ENCODE results near the gene VPS13A. TPM values are rescaled to one million over a fixed set of nuclear protein-coding genes. Genes with fewer than 3 reads are reported as not detected.

Gene VPS13A
- total and polyA plus RNA-seq, 9 of the 15 experiments (the other 6 are each of a cell fraction or from before 2014, with no cell fraction given): 5.6 to 29.9 (median 14.7) TPM

DNA sequence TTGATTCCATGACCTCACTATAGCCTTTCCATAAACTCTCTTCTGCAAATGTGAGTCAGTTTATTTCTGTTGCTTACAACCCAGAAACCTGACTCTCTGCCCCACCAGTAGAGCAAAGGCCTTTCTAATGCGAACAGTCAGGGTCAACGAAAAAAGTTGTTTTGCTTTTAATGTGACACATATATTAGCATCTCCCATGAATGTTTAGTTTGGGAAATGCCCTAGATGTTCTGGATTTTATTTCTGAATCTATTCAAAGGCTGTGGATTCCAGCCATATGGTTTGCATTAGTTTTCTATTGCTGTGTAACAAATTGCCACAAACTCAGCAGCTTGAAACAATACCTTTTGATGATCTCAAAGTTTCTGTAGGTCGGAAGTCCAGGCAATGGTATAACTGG is 277.3 kb downstream of the VPS13A start (continued):
- TF ChIP-seq KAT8 (IDR thresholded peaks at IDR 0.05; ENCODE audit: low read depth): no peak

DNA sequence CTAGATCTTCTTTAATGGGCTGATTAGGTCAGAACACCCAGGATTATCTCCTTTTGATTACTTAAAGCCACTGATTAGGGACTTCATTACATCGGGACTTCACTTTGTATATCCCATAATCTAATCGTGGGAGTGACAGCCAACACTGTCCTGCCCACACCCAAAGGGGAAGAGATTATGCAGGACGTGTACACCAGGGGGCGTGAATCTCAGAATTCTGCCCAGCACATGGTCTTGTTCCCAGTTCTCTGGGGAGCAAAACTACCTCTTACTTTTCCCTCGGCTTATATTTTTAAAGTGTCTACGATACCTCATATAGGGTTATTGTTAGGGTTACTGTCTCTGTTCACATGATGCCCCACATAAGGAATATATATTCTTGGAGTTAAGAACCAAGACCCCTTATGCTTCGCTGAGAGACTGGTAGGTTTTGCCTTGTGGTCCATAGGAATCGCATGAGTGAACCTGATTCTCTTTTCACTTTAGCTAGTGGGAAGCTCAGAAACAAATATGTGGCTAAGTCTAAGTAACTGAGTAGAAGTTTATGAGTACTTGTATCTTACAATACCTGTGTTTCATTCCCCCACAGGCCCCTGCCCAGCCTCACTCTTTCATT is 278.1 kb downstream of the VPS13A start:
- in situ Hi-C loops (cut with MboI) (no loop called here), intact Hi-C loops (cut with micrococcal nuclease) (loop anchor here (5.0 to 10.0 kb wide), 3 partner anchors 192 to 667 kb away; partner anchors contain the start of gene GNA14)
- H3K4me2 ChIP-seq (ENCODE audit: insufficient read depth, low read length): no peak overlapping the region
- no peaks in the 10 kb centered on the region for H3K9me1 ChIP-seq (ENCODE audit: control insufficient read depth, insufficient read depth, low read length)
- no peak overlapping the region for H2AFZ ChIP-seq (ENCODE audit: low read depth, low read length)
- ATAC-seq (peak; percentile 62; the same call in 2 of the 3 replicates), DNase-seq (ENCODE audit: extremely low read depth in 1 of 4, low spot score in 3 of 4) (peak in 3 of 4 experiments; percentile 9 to 19 (median 18)), FAIRE-seq (no peak)
- CTCF ChIA-PET (ENCODE audit: low intra/inter-chr PET ratio): no interaction called here
- H3K4me1 ChIP-seq (replicated peaks in 1 of 2; ENCODE audit: control insufficient read depth in 2 of 2, insufficient read depth in 2 of 2, low read length in 2 of 2): no peaks in the 10 kb centered on the region; a peak in 1 of 5 replicates
- no peak overlapping the region for H3K9ac ChIP-seq (ENCODE audit: insufficient read depth in 1 of 2, low read depth in 2 of 2, low read length in 2 of 2)
- no peaks in the 10 kb centered on the region for H3K79me2 ChIP-seq (ENCODE audit: control insufficient read depth, insufficient read depth, low read length)
- H4K20me1 ChIP-seq (replicated peaks; ENCODE audit: control insufficient read depth, insufficient read depth, low read length): no peaks in the 10 kb centered on the region
- POLR2A ChIA-PET: no interaction called here
- TF ChIP-seq, protein P1, sequence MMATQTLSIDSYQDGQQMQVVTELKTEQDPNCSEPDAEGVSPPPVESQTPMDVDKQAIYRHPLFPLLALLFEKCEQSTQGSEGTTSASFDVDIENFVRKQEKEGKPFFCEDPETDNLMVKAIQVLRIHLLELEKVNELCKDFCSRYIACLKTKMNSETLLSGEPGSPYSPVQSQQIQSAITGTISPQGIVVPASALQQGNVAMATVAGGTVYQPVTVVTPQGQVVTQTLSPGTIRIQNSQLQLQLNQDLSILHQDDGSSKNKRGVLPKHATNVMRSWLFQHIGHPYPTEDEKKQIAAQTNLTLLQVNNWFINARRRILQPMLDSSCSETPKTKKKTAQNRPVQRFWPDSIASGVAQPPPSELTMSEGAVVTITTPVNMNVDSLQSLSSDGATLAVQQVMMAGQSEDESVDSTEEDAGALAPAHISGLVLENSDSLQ (IDR thresholded peaks at IDR 0.05): 0 out of 2 replicates have a peak, but pooled peaks have one; percentile 9
- TF ChIP-seq RAD21 (CRISPR knock-in tag; conservative IDR thresholded peaks at IDR 0.05 in 1 of 2, IDR thresholded peaks at IDR 0.05 in 1 of 2) (peak in 1 of 2 experiments; percentile 9; a peak in 1 of 4 replicates), MECOM (CRISPR knock-in tag; IDR thresholded peaks at IDR 0.05) (no peak)
- TF ChIP-seq, protein P2, sequence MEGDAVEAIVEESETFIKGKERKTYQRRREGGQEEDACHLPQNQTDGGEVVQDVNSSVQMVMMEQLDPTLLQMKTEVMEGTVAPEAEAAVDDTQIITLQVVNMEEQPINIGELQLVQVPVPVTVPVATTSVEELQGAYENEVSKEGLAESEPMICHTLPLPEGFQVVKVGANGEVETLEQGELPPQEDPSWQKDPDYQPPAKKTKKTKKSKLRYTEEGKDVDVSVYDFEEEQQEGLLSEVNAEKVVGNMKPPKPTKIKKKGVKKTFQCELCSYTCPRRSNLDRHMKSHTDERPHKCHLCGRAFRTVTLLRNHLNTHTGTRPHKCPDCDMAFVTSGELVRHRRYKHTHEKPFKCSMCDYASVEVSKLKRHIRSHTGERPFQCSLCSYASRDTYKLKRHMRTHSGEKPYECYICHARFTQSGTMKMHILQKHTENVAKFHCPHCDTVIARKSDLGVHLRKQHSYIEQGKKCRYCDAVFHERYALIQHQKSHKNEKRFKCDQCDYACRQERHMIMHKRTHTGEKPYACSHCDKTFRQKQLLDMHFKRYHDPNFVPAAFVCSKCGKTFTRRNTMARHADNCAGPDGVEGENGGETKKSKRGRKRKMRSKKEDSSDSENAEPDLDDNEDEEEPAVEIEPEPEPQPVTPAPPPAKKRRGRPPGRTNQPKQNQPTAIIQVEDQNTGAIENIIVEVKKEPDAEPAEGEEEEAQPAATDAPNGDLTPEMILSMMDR (IDR thresholded peaks at IDR 0.05 in 2 of 3, conservative IDR thresholded peaks at IDR 0.05 in 1 of 3; ENCODE audit: insufficient read depth in 2 of 3, low read depth in 1 of 3, low read length in 3 of 3): peak; percentile 25 to 37 (median 30); a peak in 1 of 6 replicates
- peaks cover 0 to 10% of the 10 kb centered on the region in 2 experiments; a peak in 3 of 5 replicates for H3K27me3 ChIP-seq (ENCODE audit: control insufficient read depth in 2 of 2, insufficient read depth in 2 of 2, low read length in 2 of 2)
- 6% methylated on average over 8 of the region's 8 CpGs for WGBS (ENCODE audit: insufficient coverage, low coverage, missing lambda C conversion rate)
- no peaks in the 10 kb centered on the region for H3K36me3 ChIP-seq (ENCODE audit: control insufficient read depth, insufficient read depth, low read length)
- no peak overlapping the region for H3K4me3 ChIP-seq
- H3K9me3 ChIP-seq (replicated peaks; ENCODE audit: control insufficient read depth, insufficient read depth, low read depth, low read length): no peaks in the 10 kb centered on the region
- no peak overlapping the region for H3K27ac ChIP-seq (ENCODE audit: extremely low read depth, low read depth, low read length)
- BruUV-seq (replicated peaks): no TSS peak

All from K562 (cell line).